Measurements from ENCODE around the gene IPO4. TPM values are rescaled to one million over a fixed set of nuclear protein-coding genes. Genes with fewer than 3 reads are reported as not detected.

IPO4 gene
- total RNA-seq, 2 donors from 2014 or later = 19.9 to 64.6 TPM

DNA sequence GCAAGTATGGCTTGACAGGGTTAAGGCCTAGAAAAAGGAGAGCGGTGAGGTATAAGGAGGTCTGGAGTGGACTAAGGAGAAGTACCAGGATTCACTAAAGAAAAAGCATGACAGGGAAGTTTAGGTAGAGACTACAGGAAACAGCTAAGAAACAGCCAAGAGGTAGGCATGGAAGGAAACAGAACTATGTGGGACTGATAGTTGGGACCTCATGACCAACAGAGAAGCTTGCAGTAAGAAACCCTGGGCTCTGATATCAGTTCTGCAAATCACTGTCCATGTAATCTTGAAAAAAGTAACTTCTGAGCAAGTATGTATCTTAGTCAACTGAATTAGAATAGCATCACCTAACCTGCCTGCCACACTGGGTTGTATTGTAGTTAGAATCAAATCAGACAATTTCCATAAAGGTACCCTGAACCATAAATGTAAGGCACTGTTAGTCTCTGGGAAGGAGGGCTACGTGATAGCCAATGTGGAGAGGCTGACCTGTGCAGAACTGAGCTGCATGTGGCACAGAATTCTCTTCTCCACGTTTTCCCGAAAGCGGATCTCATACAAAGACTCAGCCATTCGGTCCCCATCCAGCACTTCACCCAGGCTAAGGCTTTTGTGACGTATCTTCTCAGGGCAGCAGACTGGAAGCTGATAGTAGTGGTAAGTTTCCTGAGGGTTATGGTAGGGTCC lies 5.7 kb upstream of the IPO4 start:
- no peak for DNase-seq (ENCODE audit: low spot score)
- peaks cover 11 to 27% of the 10 kb centered on the region in 2 donors for H3K4me1 ChIP-seq (ENCODE audit: control insufficient read depth in 1 of 2, low read depth in 2 of 2)

DNA sequence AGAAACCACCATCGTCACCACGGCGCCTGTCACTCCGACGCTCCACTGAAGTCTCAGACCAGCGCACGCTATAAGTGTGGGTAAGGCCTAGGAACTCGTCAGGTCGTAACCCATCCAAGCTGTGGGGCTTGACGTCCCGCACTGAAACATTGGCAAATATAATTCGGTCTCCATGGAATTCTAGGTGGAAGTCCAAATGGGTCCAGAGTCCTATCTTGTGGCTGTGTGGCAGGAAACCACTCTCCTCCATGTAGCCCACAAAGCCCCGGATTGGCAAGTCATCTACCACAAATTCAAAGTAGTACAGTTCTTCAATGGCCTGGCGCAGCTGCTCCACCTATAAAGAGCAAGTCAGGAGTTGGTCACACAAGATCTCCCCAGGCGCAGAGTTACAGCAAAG lies 4.3 kb upstream of the IPO4 start:
- no peak for TF ChIP-seq CTCF (IDR thresholded peaks at IDR 0.05)
- Histone ChIP-seq H3K27me3 (replicated peaks; ENCODE audit: insufficient read depth) (no peaks in the 10 kb centered on the region), H3K9me3 (no peaks in the 10 kb centered on the region), H3K4me3 (no peak overlapping the region), H3K27ac (no peak overlapping the region), H3K4me1 (ENCODE audit: control insufficient read depth in 1 of 2, low read depth in 2 of 2) (peaks cover 14 to 31% of the 10 kb centered on the region in 2 donors), H3K36me3 (peaks cover 10% of the 10 kb centered on the region)
- ATAC-seq (ENCODE audit: insufficient number of reproducible peaks, low FRiP score, low read depth) (no peak), DNase-seq (ENCODE audit: low spot score) (no peak)

More for the DNA sequence above, 5.7 kb upstream of the IPO4 start:
- no peak for TF ChIP-seq CTCF (IDR thresholded peaks at IDR 0.05)
- Histone ChIP-seq H3K27ac (peak overlapping the region; percentile 91 to 93), H3K4me3 (peak overlapping the region; percentile 88), H3K9me3 (no peaks in the 10 kb centered on the region), H3K27me3 (replicated peaks; ENCODE audit: insufficient read depth) (no peaks in the 10 kb centered on the region), H3K36me3 (peaks cover 10% of the 10 kb centered on the region)
- no peak for ATAC-seq (ENCODE audit: insufficient number of reproducible peaks, low FRiP score, low read depth)

DNA sequence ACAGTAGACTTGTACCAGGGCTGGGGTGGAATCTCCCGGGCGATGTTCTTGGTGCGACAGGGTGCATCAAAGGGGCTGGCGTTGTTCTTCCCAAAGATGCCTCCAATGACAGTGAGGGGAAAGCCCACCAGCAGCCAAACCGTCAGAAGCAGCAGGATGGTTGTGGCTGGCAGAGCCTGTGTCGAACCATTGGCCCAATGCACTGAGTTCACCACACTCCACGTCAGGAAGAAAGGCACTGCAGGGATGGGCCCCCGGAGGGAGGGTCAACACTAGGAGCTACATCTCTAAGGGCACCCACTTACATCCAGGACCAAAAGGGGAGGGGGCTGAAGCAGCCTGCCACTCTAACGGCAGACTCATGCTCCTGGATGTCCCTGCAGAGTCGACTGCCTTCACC lies 1.8 kb upstream of the IPO4 start:
- no peak for TF ChIP-seq CTCF (IDR thresholded peaks at IDR 0.05)
- H3K36me3 ChIP-seq = peaks cover 15% of the 10 kb centered on the region
- peaks cover 5 to 22% of the 10 kb centered on the region in 2 donors for H3K4me1 ChIP-seq (ENCODE audit: control insufficient read depth in 1 of 2, low read depth in 2 of 2)
- no peak overlapping the region for H3K27ac ChIP-seq
- DNase-seq (ENCODE audit: low spot score) = no peak
- H3K4me3 ChIP-seq = no peak overlapping the region
- H3K27me3 ChIP-seq (replicated peaks; ENCODE audit: insufficient read depth) = no peaks in the 10 kb centered on the region
- no peak for ATAC-seq (ENCODE audit: insufficient number of reproducible peaks, low FRiP score, low read depth)
- H3K9me3 ChIP-seq = no peaks in the 10 kb centered on the region

DNA sequence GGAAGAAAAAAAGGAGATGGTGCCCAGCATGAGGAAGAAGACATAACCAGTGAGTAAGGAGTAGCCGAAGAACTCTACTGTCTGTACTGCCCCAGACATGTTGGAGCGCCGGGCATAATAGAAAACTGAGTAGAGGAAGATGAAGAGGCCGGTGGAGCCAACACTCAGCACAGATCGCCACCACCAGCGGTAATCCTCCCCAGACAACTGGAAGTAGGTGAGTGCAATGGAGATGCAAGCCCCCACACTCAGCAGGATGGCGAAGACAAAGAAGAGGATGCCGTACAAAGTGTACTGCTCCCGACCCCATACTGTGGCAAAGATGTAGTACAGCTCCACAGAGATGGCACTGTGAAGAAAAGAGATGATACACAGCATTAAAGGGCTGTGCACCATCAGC lies 844 bp upstream of the IPO4 start:
- Histone ChIP-seq H3K4me3 (no peak overlapping the region), H3K27me3 (replicated peaks; ENCODE audit: insufficient read depth) (no peaks in the 10 kb centered on the region), H3K36me3 (peaks cover 24% of the 10 kb centered on the region), H3K27ac (no peak overlapping the region), H3K4me1 (ENCODE audit: control insufficient read depth in 1 of 2, low read depth in 2 of 2) (peaks cover 5 to 18% of the 10 kb centered on the region in 2 donors), H3K9me3 (no peaks in the 10 kb centered on the region)
- no peak for ATAC-seq (ENCODE audit: insufficient number of reproducible peaks, low FRiP score, low read depth)
- no peak for TF ChIP-seq CTCF (IDR thresholded peaks at IDR 0.05)
- no peak for DNase-seq (ENCODE audit: low spot score)

DNA sequence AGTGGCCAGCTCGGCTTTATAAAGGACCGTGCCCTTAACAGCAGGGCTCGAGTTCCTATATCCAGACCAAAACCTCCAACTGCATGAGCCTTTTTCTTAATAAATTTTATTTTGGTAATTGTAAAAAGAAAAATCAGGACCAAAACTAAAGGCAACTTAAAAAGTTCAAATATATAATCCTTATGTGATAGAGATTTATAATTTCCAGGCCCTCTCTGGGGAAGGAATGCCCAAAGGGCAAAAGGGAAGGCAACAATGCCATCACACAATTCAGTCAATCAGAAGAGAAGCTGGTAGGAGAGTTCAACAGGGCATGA lies 401 bp upstream of the IPO4 start:
- H3K27ac ChIP-seq = peak overlapping the region; percentile 10 to 58
- H3K27me3 ChIP-seq (replicated peaks; ENCODE audit: insufficient read depth) = no peaks in the 10 kb centered on the region
- H3K36me3 ChIP-seq = peaks cover 29% of the 10 kb centered on the region
- no peak for DNase-seq (ENCODE audit: low spot score)
- peak overlapping the region; percentile 82 for H3K4me3 ChIP-seq
- no peak for TF ChIP-seq CTCF (IDR thresholded peaks at IDR 0.05)
- no peak for ATAC-seq (ENCODE audit: insufficient number of reproducible peaks, low FRiP score, low read depth)
- H3K4me1 ChIP-seq (ENCODE audit: control insufficient read depth in 1 of 2, low read depth in 2 of 2) = peaks cover 5 to 13% of the 10 kb centered on the region in 2 donors
- H3K9me3 ChIP-seq = no peaks in the 10 kb centered on the region

Measured in thoracic aorta (tissue), 2 donors.